ENCODE data around the gene RLBP1. TPM values are rescaled to one million over a fixed set of nuclear protein-coding genes. Genes with fewer than 3 reads are reported as not detected.

RLBP1 gene
- total and polyA plus RNA-seq, 10 of the 15 experiments (the other 5 are each of a cell fraction or from before 2014, with no cell fraction given): 0.06 TPM; not detected in 9

DNA sequence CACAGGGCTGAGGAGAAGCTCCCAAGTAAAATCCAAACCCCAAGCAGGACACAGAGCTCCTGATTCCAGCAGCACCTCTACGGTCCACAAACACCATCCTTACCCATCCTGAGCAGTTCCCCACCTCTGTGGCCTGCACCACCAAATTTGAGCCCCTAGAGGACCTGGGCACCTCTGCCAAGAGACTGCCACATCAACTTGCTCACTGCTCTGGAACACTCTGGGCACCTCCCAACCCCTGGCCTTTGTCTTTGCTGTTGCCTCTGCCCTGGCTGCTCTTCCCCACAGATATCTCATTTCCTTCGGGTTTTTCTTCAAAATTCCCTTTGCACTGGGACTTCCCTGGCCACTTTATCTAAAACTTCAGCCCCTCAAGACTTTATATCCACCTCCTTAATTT lies 5.8 kb downstream of the RLBP1 start:
- ChIA-PET POLR2A (interaction anchor here (1.0 kb wide), 1 partner anchor 24 kb away, joined by 3 read pairs; no protein-coding TSS in a partner anchor), RAD21 (ENCODE audit: unreplicated experiment) (interaction anchor here (1.2 kb wide), 1 partner anchor 9 kb away, joined by 3 read pairs; no protein-coding TSS in a partner anchor), CTCF (interaction anchor here (0.9 to 1.6 kb wide), 5 partner anchors 9 to 158 kb away, joined by 3 to 9 read pairs (median 4); no protein-coding TSS in a partner anchor), SMC1A (ENCODE audit: uncharacterized antibody, unreplicated experiment) (interaction anchor here (0.6 to 1.3 kb wide), 2 partner anchors 9 to 10 kb away, joined by 3 to 4 read pairs; no protein-coding TSS in a partner anchor)
- Histone ChIP-seq H3K9ac (ENCODE audit: control insufficient read depth, insufficient read depth, low read length) (no peak overlapping the region), H4K20me1 (ENCODE audit: control insufficient read depth, insufficient read depth) (no peaks in the 10 kb centered on the region), H3K4me1 (ENCODE audit: control insufficient read depth, insufficient read depth, low read length) (no peaks in the 10 kb centered on the region; the same call in 1 of the 2 replicates), H3K27ac (ENCODE audit: control insufficient read depth, insufficient read depth) (no peak overlapping the region), H3K27me3 (replicated peaks in 1 of 2; ENCODE audit: control insufficient read depth in 2 of 2, insufficient read depth in 2 of 2, low read length in 1 of 2) (no peaks in the 10 kb centered on the region), H3K36me3 (ENCODE audit: control insufficient read depth in 2 of 2, insufficient read depth in 2 of 2, low read length in 1 of 2) (no peaks in the 10 kb centered on the region), H3K4me3 (no peak overlapping the region), H3K79me2 (ENCODE audit: control insufficient read depth, insufficient read depth, low read length) (no peaks in the 10 kb centered on the region), H2AFZ (ENCODE audit: control insufficient read depth, low read depth, low read length) (no peak overlapping the region), H3K4me2 (ENCODE audit: control insufficient read depth, insufficient read depth) (no peak overlapping the region), H3K9me3 (replicated peaks; ENCODE audit: control insufficient read depth, insufficient read depth, low read length) (no peaks in the 10 kb centered on the region)
- FAIRE-seq: no peak
- TF ChIP-seq FOXK2 (IDR thresholded peaks at IDR 0.05) (no peak), ZSCAN29 (IDR thresholded peaks at IDR 0.05) (no peak), ZNF274 (IDR thresholded peaks at IDR 0.05; ENCODE audit: insufficient read depth, insufficient read length) (no peak), USF2 (IDR thresholded peaks at IDR 0.05; ENCODE audit: borderline replicate concordance, low read depth, low read length) (no peak), EZH2 (IDR thresholded peaks at IDR 0.05; ENCODE audit: borderline replicate concordance, control insufficient read depth, low read depth, low read length) (no peak), SREBF2 (IDR thresholded peaks at IDR 0.05; ENCODE audit: low read length) (no peak), TBL1XR1 (IDR thresholded peaks at IDR 0.05; ENCODE audit: low read depth, low read length) (no peak), ATF3 (IDR thresholded peaks at IDR 0.05; ENCODE audit: borderline replicate concordance, extremely low read depth, low read depth, low read length) (no peak), SREBF1 (IDR thresholded peaks at IDR 0.05; ENCODE audit: low read length) (no peak), CEBPB (IDR thresholded peaks at IDR 0.05; ENCODE audit: borderline replicate concordance in 1 of 2, low read depth in 2 of 2, low read length in 2 of 2) (no peak), RELA (IDR thresholded peaks at IDR 0.05; ENCODE audit: borderline replicate concordance, partially characterized antibody) (no peak), NBN (IDR thresholded peaks at IDR 0.05) (no peak), POU2F2 (IDR thresholded peaks at IDR 0.05; ENCODE audit: borderline replicate concordance, low read depth, low read length) (no peak), ESRRA (IDR thresholded peaks at IDR 0.05; ENCODE audit: low read length) (no peak)
- TF ChIP-seq, protein P1, sequence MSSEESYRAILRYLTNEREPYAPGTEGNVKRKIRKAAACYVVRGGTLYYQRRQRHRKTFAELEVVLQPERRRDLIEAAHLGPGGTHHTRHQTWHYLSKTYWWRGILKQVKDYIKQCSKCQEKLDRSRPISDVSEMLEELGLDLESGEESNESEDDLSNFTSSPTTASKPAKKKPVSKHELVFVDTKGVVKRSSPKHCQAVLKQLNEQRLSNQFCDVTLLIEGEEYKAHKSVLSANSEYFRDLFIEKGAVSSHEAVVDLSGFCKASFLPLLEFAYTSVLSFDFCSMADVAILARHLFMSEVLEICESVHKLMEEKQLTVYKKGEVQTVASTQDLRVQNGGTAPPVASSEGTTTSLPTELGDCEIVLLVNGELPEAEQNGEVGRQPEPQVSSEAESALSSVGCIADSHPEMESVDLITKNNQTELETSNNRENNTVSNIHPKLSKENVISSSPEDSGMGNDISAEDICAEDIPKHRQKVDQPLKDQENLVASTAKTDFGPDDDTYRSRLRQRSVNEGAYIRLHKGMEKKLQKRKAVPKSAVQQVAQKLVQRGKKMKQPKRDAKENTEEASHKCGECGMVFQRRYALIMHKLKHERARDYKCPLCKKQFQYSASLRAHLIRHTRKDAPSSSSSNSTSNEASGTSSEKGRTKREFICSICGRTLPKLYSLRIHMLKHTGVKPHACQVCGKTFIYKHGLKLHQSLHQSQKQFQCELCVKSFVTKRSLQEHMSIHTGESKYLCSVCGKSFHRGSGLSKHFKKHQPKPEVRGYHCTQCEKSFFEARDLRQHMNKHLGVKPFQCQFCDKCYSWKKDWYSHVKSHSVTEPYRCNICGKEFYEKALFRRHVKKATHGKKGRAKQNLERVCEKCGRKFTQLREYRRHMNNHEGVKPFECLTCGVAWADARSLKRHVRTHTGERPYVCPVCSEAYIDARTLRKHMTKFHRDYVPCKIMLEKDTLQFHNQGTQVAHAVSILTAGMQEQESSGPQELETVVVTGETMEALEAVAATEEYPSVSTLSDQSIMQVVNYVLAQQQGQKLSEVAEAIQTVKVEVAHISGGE (CRISPR knock-in tag; IDR thresholded peaks at IDR 0.05): no peak
- TF ChIP-seq, protein P2, sequence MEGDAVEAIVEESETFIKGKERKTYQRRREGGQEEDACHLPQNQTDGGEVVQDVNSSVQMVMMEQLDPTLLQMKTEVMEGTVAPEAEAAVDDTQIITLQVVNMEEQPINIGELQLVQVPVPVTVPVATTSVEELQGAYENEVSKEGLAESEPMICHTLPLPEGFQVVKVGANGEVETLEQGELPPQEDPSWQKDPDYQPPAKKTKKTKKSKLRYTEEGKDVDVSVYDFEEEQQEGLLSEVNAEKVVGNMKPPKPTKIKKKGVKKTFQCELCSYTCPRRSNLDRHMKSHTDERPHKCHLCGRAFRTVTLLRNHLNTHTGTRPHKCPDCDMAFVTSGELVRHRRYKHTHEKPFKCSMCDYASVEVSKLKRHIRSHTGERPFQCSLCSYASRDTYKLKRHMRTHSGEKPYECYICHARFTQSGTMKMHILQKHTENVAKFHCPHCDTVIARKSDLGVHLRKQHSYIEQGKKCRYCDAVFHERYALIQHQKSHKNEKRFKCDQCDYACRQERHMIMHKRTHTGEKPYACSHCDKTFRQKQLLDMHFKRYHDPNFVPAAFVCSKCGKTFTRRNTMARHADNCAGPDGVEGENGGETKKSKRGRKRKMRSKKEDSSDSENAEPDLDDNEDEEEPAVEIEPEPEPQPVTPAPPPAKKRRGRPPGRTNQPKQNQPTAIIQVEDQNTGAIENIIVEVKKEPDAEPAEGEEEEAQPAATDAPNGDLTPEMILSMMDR (IDR thresholded peaks at IDR 0.05 in 2 of 3, conservative IDR thresholded peaks at IDR 0.05 in 1 of 3; ENCODE audit: control insufficient read depth in 2 of 3, extremely low read depth in 1 of 3, insufficient read depth in 1 of 3, low read depth in 3 of 3, low read length in 3 of 3): no peak
- TF ChIP-seq, protein P3, sequence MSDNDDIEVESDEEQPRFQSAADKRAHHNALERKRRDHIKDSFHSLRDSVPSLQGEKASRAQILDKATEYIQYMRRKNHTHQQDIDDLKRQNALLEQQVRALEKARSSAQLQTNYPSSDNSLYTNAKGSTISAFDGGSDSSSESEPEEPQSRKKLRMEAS (IDR thresholded peaks at IDR 0.05; ENCODE audit: low read depth, low read length): no peak
- no peak for DNase-seq (ENCODE audit: low read depth, low spot score)
- intact Hi-C loops (cut with micrococcal nuclease; ENCODE audit: unreplicated experiment): no loop called here
- ATAC-seq: peak; percentile 55
- in situ Hi-C loops (cut with MboI): no loop called here
- BruUV-seq (replicated peaks): no TSS peak
- WGBS (ENCODE audit: insufficient coverage, insufficient replicate concordance, low lambda C conversion rate, missing lambda C conversion rate): 0% methylated on average over 2 of the region's 2 CpGs
